ENCODE data around the gene MRPL1.

GRCh38 chr4:77938560-77938959, 75.9 kb downstream of the MRPL1 start:
- no peak for TF ChIP-seq CTCF (IDR thresholded peaks at IDR 0.05)
- TF ChIP-seq POLR2A (IDR thresholded peaks at IDR 0.05), result no peak
